ENCODE data around the gene VAV2. TPM values are rescaled to one million over a fixed set of nuclear protein-coding genes. Genes with fewer than 3 reads are reported as not detected.

The VAV2 gene
- total and polyA plus RNA-seq, 8 donors: 25.3 to 44.1 (median 35.5) TPM

GRCh38 chr9:133712221-133713100 is 279.7 kb downstream of the VAV2 start:
- DNase-seq (peak in 1 of 4 donors; percentile 65), ATAC-seq (no peak)
- Histone ChIP-seq H3K4me3 (no peak overlapping the region), H3K27me3 (no peaks in the 10 kb centered on the region), H3K4me1 (peaks cover 6 to 14% of the 10 kb centered on the region in 2 donors), H3K27ac (peak overlapping the region in 1 of 2 donors; percentile 39), H3K9me3 (no peaks in the 10 kb centered on the region), H3K36me3 (no peaks in the 10 kb centered on the region)
- intact Hi-C loops (cut with DNase I): loop anchor here in 1 of 2 donors (10.0 kb wide), 1 partner anchor 178 kb away; the partner anchor contains the start of gene ADAMTSL2
- no peak for TF ChIP-seq CTCF (IDR thresholded peaks at IDR 0.05)

Other genes with a start within 250 kb of the VAV2 start
- 10 to 100 TPM; 15.8 to 17.6 TPM for gene BRD3OS, start 33.2 kb upstream of the VAV2 start, total RNA-seq
- 10 to 100 TPM; 15.5 to 23.1 (median 19.2) TPM for gene BRD3OS, start 33.2 kb upstream of the VAV2 start, polyA plus RNA-seq (ENCODE audit: insufficient read length in 6 of 6)
- gene BRD3, start 75.7 kb upstream of the VAV2 start, total RNA-seq: 10 to 100 TPM; 27.0 to 37.3 TPM
- 10 to 100 TPM; 33.2 to 45.8 (median 40.2) TPM for gene BRD3, start 75.7 kb upstream of the VAV2 start, polyA plus RNA-seq (ENCODE audit: insufficient read length in 6 of 6)
- 10 to 100 TPM; 23.7 to 32.2 TPM for gene WDR5, start 143.8 kb upstream of the VAV2 start, total RNA-seq
- 10 to 100 TPM; 28.9 to 36.3 (median 32.0) TPM for gene WDR5, start 143.8 kb upstream of the VAV2 start, polyA plus RNA-seq (ENCODE audit: insufficient read length in 6 of 6)
- 100 to 1,000 TPM; 105 to 106 TPM for gene RNU6ATAC, start 172.2 kb upstream of the VAV2 start, total RNA-seq
- 1 to 10 TPM in 1 of 6 donors, not detected in 5; 1.7 TPM for gene RNU6ATAC, start 172.2 kb upstream of the VAV2 start, polyA plus RNA-seq (ENCODE audit: insufficient read length in 6 of 6)

Data from left lung (tissue), 10 donors.